Activated naive CD4-positive, alpha-beta T cell treated with anti-CD3 and anti-CD28 coated beads, Interleukin-2, amount 50 U/mL, for 24 hours (primary cell): ENCODE data around the gene SYNJ1.
"Not testable (repeated sequence)": the region's sequence is repeated elsewhere in the genome, so short reads cannot be mapped to it uniquely, and the experiment has no call there.

Source experiments
- H3K27ac Mint-ChIP-seq: one replicate; pipeline ENCODE4 v1.8.0; 2021; ENCODE audit warnings: mild to moderate bottlenecking, mixed read lengths
- H3K27me3 Mint-ChIP-seq: one replicate; pipeline ENCODE4 v1.8.0; 2021; ENCODE audit warnings: mixed read lengths
- H3K36me3 Mint-ChIP-seq: one replicate; pipeline ENCODE4 v1.8.0; 2021; ENCODE audit warnings: mixed read lengths
- H3K4me1 Mint-ChIP-seq: one replicate; pipeline ENCODE4 v1.8.0; 2021; ENCODE audit warnings: mixed read lengths
- H3K4me3 Mint-ChIP-seq: one replicate; pipeline ENCODE4 v1.8.0; 2021; ENCODE audit warnings: mild to moderate bottlenecking, mixed read lengths
- H3K9me3 Mint-ChIP-seq: one replicate; pipeline ENCODE4 v1.8.0; 2021; ENCODE audit warnings: mixed read lengths

Gene SYNJ1

GRCh38 chr21:32747396-32747795 is 19.6 kb upstream of the SYNJ1 start:
- Mint-ChIP-seq H3K4me1 (peaks cover 37% of the 10 kb centered on the region), H3K27ac (peak overlapping the region; percentile 33)

GRCh38 chr21:32746711-32747110 is 18.9 kb upstream of the SYNJ1 start:
- H3K4me3 Mint-ChIP-seq, H3K27me3 Mint-ChIP-seq, H3K27ac Mint-ChIP-seq, H3K9me3 Mint-ChIP-seq: not testable (repeated sequence)
- Mint-ChIP-seq H3K36me3 (peaks cover 46% of the 10 kb centered on the region), H3K4me1 (peaks cover 37% of the 10 kb centered on the region)

More at GRCh38 chr21:32747396-32747795, 19.6 kb upstream of the SYNJ1 start:
- no peaks in the 10 kb centered on the region for H3K9me3 Mint-ChIP-seq
- H3K36me3 Mint-ChIP-seq = peaks cover 42% of the 10 kb centered on the region
- no peak overlapping the region for H3K4me3 Mint-ChIP-seq
- no peaks in the 10 kb centered on the region for H3K27me3 Mint-ChIP-seq

- peaks cover 53% of the 10 kb centered on the region for H3K36me3 Mint-ChIP-seq
- H3K4me3 Mint-ChIP-seq = no peak overlapping the region
- H3K27me3 Mint-ChIP-seq = no peaks in the 10 kb centered on the region
- H3K9me3 Mint-ChIP-seq = no peaks in the 10 kb centered on the region
- H3K4me1 Mint-ChIP-seq = peaks cover 21% of the 10 kb centered on the region
- no peak overlapping the region for H3K27ac Mint-ChIP-seq
Observed at GRCh38 chr21:32742396-32742795, 14.6 kb upstream of the SYNJ1 start.

- Mint-ChIP-seq H3K4me3 (no peak overlapping the region), H3K4me1 (peaks cover 15% of the 10 kb centered on the region), H3K27me3 (no peaks in the 10 kb centered on the region), H3K27ac (no peak overlapping the region), H3K36me3 (peaks cover 51% of the 10 kb centered on the region), H3K9me3 (no peaks in the 10 kb centered on the region)
Observed at GRCh38 chr21:32741336-32741735, 13.5 kb upstream of the SYNJ1 start.

- Mint-ChIP-seq H3K36me3 (peaks cover 46% of the 10 kb centered on the region), H3K9me3 (no peaks in the 10 kb centered on the region), H3K4me3 (no peak overlapping the region), H3K27ac (no peak overlapping the region), H3K27me3 (no peaks in the 10 kb centered on the region), H3K4me1 (peaks cover 12% of the 10 kb centered on the region)
Observed at GRCh38 chr21:32739946-32740345, 12.1 kb upstream of the SYNJ1 start.

GRCh38 chr21:32736083-32736482 is 8.3 kb upstream of the SYNJ1 start:
- peaks cover 37% of the 10 kb centered on the region for H3K36me3 Mint-ChIP-seq
- not testable (repeated sequence) for H3K9me3 Mint-ChIP-seq, H3K27ac Mint-ChIP-seq

GRCh38 chr21:32735524-32735923 is 7.7 kb upstream of the SYNJ1 start:
- no peak overlapping the region for H3K4me3 Mint-ChIP-seq
- no peaks in the 10 kb centered on the region for H3K9me3 Mint-ChIP-seq
- peaks cover 50% of the 10 kb centered on the region for H3K4me1 Mint-ChIP-seq
- H3K27ac Mint-ChIP-seq = peak overlapping the region; percentile 62
- H3K27me3 Mint-ChIP-seq = no peaks in the 10 kb centered on the region
- peaks cover 31% of the 10 kb centered on the region for H3K36me3 Mint-ChIP-seq

More at GRCh38 chr21:32736083-32736482, 8.3 kb upstream of the SYNJ1 start:
- H3K27me3 Mint-ChIP-seq, H3K4me3 Mint-ChIP-seq: not testable (repeated sequence)
- peaks cover 45% of the 10 kb centered on the region for H3K4me1 Mint-ChIP-seq

- peaks cover 62% of the 10 kb centered on the region for H3K4me1 Mint-ChIP-seq
- no peaks in the 10 kb centered on the region for H3K9me3 Mint-ChIP-seq
- H3K36me3 Mint-ChIP-seq = peaks cover 24% of the 10 kb centered on the region
- no peaks in the 10 kb centered on the region for H3K27me3 Mint-ChIP-seq
- no peak overlapping the region for H3K4me3 Mint-ChIP-seq
- H3K27ac Mint-ChIP-seq = no peak overlapping the region
Observed at GRCh38 chr21:32733990-32734613, 6.3 kb upstream of the SYNJ1 start.

GRCh38 chr21:32733356-32733755 is 5.5 kb upstream of the SYNJ1 start:
- Mint-ChIP-seq H3K9me3 (no peaks in the 10 kb centered on the region), H3K36me3 (peaks cover 19% of the 10 kb centered on the region), H3K27me3 (no peaks in the 10 kb centered on the region), H3K4me3 (peak overlapping the region; percentile 11), H3K27ac (no peak overlapping the region), H3K4me1 (peaks cover 64% of the 10 kb centered on the region)

GRCh38 chr21:32732544-32732943 is 4.7 kb upstream of the SYNJ1 start:
- Mint-ChIP-seq H3K27ac (peak overlapping the region; percentile 78), H3K9me3 (no peaks in the 10 kb centered on the region), H3K36me3 (peaks cover 19% of the 10 kb centered on the region), H3K27me3 (no peaks in the 10 kb centered on the region), H3K4me1 (peaks cover 66% of the 10 kb centered on the region), H3K4me3 (peak overlapping the region; percentile 69)

GRCh38 chr21:32728848-32729247 is 1.0 kb upstream of the SYNJ1 start:
- H3K36me3 Mint-ChIP-seq = peaks cover 7% of the 10 kb centered on the region
- H3K9me3 Mint-ChIP-seq = no peaks in the 10 kb centered on the region
- H3K4me1 Mint-ChIP-seq = peaks cover 68% of the 10 kb centered on the region
- H3K27ac Mint-ChIP-seq = peak overlapping the region; percentile 95
- H3K4me3 Mint-ChIP-seq = peak overlapping the region; percentile 96
- H3K27me3 Mint-ChIP-seq = no peaks in the 10 kb centered on the region

- H3K9me3 Mint-ChIP-seq = no peaks in the 10 kb centered on the region
- H3K36me3 Mint-ChIP-seq = peaks cover 8% of the 10 kb centered on the region
- peak overlapping the region; percentile 96 for H3K4me3 Mint-ChIP-seq
- peaks cover 69% of the 10 kb centered on the region for H3K4me1 Mint-ChIP-seq
- no peaks in the 10 kb centered on the region for H3K27me3 Mint-ChIP-seq
- peak overlapping the region; percentile 95 for H3K27ac Mint-ChIP-seq
Observed at GRCh38 chr21:32728456-32728839, 635 bp upstream of the SYNJ1 start.

GRCh38 chr21:32726839-32727686 is 750 bp downstream of the SYNJ1 start:
- Mint-ChIP-seq H3K4me3 (peak overlapping the region; percentile 96), H3K27me3 (no peaks in the 10 kb centered on the region), H3K36me3 (peaks cover 9% of the 10 kb centered on the region), H3K4me1 (peaks cover 68% of the 10 kb centered on the region), H3K27ac (peak overlapping the region; percentile 90), H3K9me3 (no peaks in the 10 kb centered on the region)

- H3K9me3 Mint-ChIP-seq = peaks cover 5% of the 10 kb centered on the region
- H3K4me3 Mint-ChIP-seq = no peak overlapping the region
- no peaks in the 10 kb centered on the region for H3K27me3 Mint-ChIP-seq
- H3K4me1 Mint-ChIP-seq = peaks cover 50% of the 10 kb centered on the region
- peaks cover 35% of the 10 kb centered on the region for H3K36me3 Mint-ChIP-seq
- H3K27ac Mint-ChIP-seq = no peak overlapping the region
Observed at GRCh38 chr21:32719085-32719484, 8.7 kb downstream of the SYNJ1 start.

- Mint-ChIP-seq H3K36me3 (peaks cover 29% of the 10 kb centered on the region), H3K27ac (no peak overlapping the region), H3K9me3 (peaks cover 5% of the 10 kb centered on the region), H3K27me3 (no peaks in the 10 kb centered on the region), H3K4me3 (no peak overlapping the region), H3K4me1 (peaks cover 40% of the 10 kb centered on the region)
Observed at GRCh38 chr21:32717851-32718316, 9.9 kb downstream of the SYNJ1 start.

- no peak overlapping the region for H3K27ac Mint-ChIP-seq
- H3K4me3 Mint-ChIP-seq = no peak overlapping the region
- H3K9me3 Mint-ChIP-seq = peaks cover 5% of the 10 kb centered on the region
- H3K36me3 Mint-ChIP-seq = peaks cover 27% of the 10 kb centered on the region
- H3K4me1 Mint-ChIP-seq = peaks cover 47% of the 10 kb centered on the region
- no peaks in the 10 kb centered on the region for H3K27me3 Mint-ChIP-seq
Observed at GRCh38 chr21:32716486-32716885, 11.3 kb downstream of the SYNJ1 start.
